GM12891 (cell line): Measurements from ENCODE around the gene DPP10.

Source experiments
- DNase-seq: peaks from one replicate; pipeline ENCODE4 v3.0.0; 2011; ENCODE audit warnings: low spot score; ENCODE audit not compliant: insufficient read length
- FAIRE-seq: peaks from 2 replicates; lab custom pipeline; 2011; peaks lifted over from hg19 to GRCh38; lab: Jason Lieb, UNC
- PAX5 ChIP-seq: IDR thresholded peaks from 2 replicates; pipeline ENCODE4 v1.6.1; 2011; ENCODE audit warnings: low read length, moderate library complexity, mild to moderate bottlenecking; ENCODE audit not compliant: insufficient read depth, severe bottlenecking
- POLR2A ChIP-seq: IDR thresholded peaks from 2 replicates; pipeline ENCODE4 v1.6.1; 2011; ENCODE audit warnings: low read depth, low read length, control low read depth
- POLR2AphosphoS5 ChIP-seq: IDR thresholded peaks from 2 replicates; pipeline ENCODE4 v1.6.1; 2011; ENCODE audit warnings: low read depth, low read length, control low read depth
- POU2F2 ChIP-seq: IDR thresholded peaks from 2 replicates; pipeline ENCODE4 v1.6.1; 2011; ENCODE audit warnings: low read depth, mild to moderate bottlenecking, control low read depth, low read length, moderate library complexity
- SPI1 ChIP-seq: IDR thresholded peaks from 2 replicates; pipeline ENCODE4 v1.6.1; 2011; ENCODE audit warnings: low read depth, low read length, control low read depth
- TAF1 ChIP-seq: IDR thresholded peaks from 2 replicates; pipeline ENCODE4 v1.6.1; 2011; ENCODE audit warnings: low read depth, low read length, control low read depth

DPP10 gene

DNA sequence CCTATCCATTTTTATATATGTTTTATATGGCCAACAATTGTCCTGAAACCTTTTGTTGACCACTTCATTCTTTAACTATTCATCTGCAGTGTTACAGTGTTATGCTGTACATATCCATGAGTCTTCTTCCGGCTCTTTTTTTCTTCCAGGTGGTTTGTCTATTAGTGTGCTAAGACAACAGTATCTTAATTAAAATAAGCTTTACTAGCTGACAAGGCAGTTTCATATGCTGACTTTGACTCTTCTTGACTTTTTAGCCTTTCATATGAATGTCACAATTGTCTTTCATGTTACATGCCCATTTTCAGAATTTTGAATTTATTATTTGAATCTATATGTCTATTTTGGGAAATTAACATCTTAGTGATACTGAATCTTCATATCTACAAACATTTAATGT, 1249.0 kb downstream of the DPP10 start:
- no peak for FAIRE-seq

DNA sequence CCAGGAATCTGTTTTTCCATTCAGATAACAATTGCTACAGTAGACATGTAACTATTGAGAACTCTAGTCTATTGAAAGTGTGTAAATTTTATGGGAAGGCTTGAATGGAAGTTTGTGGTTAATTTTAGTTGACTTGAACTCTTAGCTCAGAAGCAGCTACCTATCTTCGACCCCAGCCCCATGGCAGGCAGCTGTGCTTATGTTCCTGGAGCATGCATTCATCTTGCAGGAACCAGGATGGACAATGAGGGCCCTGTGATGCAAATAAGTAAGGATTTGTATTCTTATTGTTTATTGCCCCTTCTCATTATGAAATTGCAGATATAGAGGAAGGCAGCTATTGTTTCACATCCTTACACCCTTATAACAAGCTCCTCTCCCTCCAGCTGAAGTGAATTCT, 1252.2 kb downstream of the DPP10 start:
- DNase-seq, result no peak
- TF ChIP-seq SPI1 (no peak), PAX5 (no peak)
- FAIRE-seq, result no peak

More for the DNA sequence above, 1249.0 kb downstream of the DPP10 start:
- DNase-seq, result no peak
- no peak for TF ChIP-seq POLR2A
- TF ChIP-seq TAF1, result no peak
- no peak for TF ChIP-seq POLR2AphosphoS5
- no peak for TF ChIP-seq PAX5
- no peak for TF ChIP-seq SPI1
- TF ChIP-seq POU2F2, result no peak

DNA sequence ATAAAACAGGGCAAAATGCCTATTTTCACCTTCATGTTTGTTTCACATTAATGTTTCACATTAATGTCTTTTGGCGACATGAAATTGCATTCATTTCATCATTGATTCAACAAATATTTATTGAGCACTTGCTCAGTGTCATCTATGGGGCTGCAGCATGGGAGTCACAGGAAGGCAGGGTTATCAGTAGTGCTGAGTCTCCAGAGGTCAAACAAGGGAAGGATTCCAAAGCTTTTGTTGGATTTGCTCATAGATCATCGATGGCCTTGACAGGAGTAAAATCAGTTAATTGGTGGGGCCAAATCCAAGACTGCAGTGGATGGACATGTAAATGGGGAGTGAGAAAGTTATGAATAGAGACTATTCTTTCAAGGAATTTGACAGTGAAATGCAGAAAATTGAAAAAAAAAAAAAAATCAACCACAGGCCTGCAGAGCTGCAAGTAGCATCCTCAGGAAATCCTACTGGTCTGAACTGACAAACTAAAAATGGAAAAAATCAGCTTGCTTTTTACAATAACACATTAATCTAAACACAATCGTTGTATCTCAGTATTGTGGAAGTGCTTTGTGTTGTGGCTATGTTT, 1290.8 kb downstream of the DPP10 start:
- DNase-seq, result no peak
- no peak for TF ChIP-seq POU2F2
- no peak for FAIRE-seq

DNA sequence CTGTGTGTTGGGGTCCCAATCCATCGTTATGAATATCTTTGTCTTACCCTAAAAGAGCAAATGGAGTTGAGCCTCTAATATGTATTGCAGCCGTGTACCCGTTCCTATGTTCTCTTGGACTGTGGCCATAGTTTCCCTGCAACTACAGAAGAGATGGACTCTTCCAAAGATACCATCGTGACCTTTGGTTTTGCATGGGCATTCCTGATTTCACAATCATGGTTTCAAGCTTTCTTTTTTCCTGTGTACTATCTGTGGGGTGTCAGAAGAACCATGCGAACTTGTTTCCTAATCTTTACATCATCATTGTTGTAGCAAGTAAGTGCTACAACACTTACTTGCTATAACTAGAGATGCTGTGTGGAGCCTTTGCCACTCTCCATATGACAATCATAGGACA, 1295.7 kb downstream of the DPP10 start:
- DNase-seq (no peak), FAIRE-seq (no peak)
- no peak for TF ChIP-seq PAX5
- TF ChIP-seq SPI1, result no peak
- TF ChIP-seq TAF1, result no peak
- TF ChIP-seq POU2F2, result no peak
- TF ChIP-seq POLR2AphosphoS5, result no peak
- TF ChIP-seq POLR2A, result no peak

DNA sequence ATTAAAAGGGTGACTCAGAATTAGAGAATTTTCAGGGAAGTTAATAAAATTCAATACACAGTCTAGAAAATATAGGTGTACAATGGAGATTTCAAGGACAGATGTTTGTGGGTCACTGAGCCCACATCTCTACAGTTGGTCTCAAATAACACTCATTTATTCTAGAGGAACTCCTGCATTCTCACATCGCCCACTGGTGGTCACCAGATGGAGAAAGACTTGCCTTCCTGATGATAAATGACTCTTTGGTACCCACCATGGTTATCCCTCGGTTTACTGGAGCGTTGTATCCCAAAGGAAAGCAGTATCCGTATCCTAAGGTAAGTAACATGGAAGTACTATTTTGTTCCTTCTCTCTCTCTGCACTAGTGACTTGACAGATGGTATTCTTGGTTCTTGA, 1297.1 kb downstream of the DPP10 start:
- TF ChIP-seq POU2F2 (no peak), TAF1 (no peak), SPI1 (no peak), PAX5 (no peak), POLR2A (no peak), POLR2AphosphoS5 (no peak)
- DNase-seq (no peak), FAIRE-seq (no peak)

DNA sequence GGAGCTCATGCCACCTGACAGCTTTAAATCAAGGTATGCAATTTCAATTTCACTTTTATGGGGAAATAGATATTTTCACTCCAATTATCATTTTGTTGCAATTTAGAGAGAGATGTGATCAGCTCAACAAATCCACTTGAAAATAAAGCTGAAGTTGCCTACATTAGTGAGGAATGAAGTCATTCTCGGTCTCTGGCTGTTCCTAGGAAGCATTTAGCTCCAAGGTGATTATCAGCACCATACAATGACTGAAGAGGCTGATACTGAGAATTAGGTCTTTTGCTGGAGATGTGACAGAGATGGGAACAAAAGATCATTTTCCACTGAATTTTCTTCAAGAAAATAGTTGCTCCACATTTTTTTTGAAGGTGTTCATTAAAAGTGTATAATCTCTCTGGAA, 1303.7 kb downstream of the DPP10 start:
- FAIRE-seq, result no peak
- no peak for TF ChIP-seq POU2F2
- TF ChIP-seq SPI1, result no peak
- no peak for DNase-seq

DNA sequence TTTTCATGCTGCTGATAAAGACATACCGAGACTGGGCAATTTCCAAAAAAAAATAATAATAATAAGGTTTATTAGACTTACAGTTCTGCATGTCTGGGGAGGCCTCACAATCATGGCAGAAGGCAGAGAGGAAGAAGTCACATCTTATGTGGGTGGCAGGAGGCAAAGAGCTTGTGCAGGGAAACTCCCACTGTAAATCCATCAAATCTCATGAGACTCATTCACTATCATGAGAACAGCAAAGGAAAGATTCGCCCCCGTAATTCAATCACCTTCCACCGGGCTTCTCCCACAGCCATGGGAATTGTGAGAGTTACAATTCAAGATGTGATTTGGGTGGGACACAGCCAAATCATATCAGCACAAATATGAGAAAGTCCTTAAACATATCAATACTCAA, 1314.8 kb downstream of the DPP10 start:
- DNase-seq (no peak), FAIRE-seq (no peak)
- no peak for TF ChIP-seq POLR2AphosphoS5
- TF ChIP-seq SPI1, result no peak
- no peak for TF ChIP-seq TAF1
- TF ChIP-seq PAX5, result no peak
- TF ChIP-seq POLR2A, result no peak
- TF ChIP-seq POU2F2, result no peak

DNA sequence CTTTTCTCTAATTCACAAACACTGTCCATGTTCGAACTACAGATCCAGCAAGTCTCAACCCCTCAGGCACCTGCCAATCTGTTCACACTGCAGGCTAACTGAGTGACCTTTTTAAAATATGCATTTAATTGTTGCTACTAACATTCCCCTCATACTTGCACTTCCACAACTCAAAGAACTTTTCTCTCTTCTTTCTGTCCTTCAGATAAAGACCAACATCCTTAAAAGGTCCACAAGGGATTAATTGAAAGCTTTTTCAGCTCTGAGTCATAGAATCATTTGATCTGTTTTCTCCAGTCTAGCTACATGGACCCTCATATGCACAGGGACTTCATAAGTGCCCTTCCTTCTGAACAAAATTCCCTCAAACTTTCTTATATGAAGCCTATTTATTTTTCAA, 1321.2 kb downstream of the DPP10 start:
- no peak for TF ChIP-seq POLR2A
- no peak for TF ChIP-seq SPI1
- TF ChIP-seq PAX5, result no peak
- TF ChIP-seq POLR2AphosphoS5, result no peak
- TF ChIP-seq TAF1, result no peak
- TF ChIP-seq POU2F2, result no peak
- DNase-seq, result no peak
- FAIRE-seq, result no peak

DNA sequence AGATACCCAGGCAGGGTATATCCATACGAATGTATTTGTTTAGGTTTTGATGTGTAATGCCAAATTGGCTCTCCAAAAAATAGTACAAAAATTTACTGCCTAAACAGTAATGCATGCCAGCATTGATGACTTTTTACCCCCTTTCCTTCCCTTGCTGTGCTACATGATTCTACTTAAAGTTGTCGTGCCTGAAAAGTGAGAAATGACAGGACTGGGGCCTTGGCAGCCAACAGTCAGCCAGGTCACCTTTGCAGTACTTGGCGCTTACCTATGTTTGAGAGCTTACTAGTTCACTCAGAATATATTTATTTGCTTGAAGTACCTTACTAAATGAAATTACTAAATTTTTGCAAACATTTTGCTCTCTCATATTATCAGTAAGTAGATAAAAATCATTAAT, 1329.1 kb downstream of the DPP10 start:
- no peak for DNase-seq
- TF ChIP-seq POU2F2 (no peak), SPI1 (no peak), POLR2A (no peak), TAF1 (no peak), POLR2AphosphoS5 (no peak)
- FAIRE-seq, result no peak

DNA sequence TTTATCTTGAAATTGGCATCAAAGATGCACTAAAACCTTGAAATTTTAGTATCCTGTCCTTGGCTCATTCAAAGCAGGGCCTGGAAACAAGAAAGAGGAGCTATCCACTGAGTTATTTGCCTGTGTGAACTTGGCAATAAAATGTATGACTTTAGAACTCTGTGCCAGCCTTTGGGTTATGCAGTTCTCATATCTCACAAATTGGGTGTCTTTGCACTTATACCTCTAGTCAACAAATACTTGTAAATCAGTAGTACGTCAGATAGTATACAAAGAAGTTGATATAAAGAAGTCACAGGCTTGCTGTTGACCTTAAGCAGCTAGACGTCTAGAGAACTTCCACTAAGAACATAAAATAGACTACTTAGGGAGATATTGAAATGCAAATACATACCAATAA, 1331.9 kb downstream of the DPP10 start:
- no peak for FAIRE-seq
- no peak for DNase-seq
- TF ChIP-seq POLR2AphosphoS5 (no peak), TAF1 (no peak), POU2F2 (no peak), POLR2A (no peak), SPI1 (no peak), PAX5 (no peak)

DNA sequence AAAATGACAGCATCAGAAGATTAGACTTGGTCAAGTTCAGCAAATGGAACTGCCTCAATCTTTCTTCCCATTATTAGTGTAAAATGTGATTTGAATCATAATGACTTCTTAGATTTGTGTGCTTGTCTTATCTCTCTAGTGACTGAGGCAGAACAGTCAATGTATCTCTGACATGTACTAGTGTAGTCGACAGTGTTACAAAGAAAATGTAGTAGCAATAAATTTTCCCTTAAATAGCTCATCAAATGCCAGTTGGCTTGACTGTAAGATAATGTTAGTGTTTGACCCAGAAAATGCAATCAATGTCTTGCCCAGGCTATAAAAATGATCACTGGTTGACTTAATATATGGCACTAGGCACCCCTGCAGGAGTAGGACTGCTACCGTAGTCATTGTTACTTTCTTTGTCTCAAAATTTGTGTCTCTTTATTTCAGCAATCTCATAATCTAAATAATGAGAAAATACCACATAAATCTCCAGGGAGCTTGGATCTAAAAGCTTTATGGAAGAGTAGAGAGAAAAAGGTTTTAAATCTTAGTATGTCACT, 1336.7 kb downstream of the DPP10 start:
- no peak for FAIRE-seq
- no peak for DNase-seq
- TF ChIP-seq POLR2AphosphoS5, result no peak
- TF ChIP-seq TAF1, result no peak
- no peak for TF ChIP-seq SPI1
- TF ChIP-seq POLR2A, result no peak
- no peak for TF ChIP-seq PAX5
- no peak for TF ChIP-seq POU2F2

DNA sequence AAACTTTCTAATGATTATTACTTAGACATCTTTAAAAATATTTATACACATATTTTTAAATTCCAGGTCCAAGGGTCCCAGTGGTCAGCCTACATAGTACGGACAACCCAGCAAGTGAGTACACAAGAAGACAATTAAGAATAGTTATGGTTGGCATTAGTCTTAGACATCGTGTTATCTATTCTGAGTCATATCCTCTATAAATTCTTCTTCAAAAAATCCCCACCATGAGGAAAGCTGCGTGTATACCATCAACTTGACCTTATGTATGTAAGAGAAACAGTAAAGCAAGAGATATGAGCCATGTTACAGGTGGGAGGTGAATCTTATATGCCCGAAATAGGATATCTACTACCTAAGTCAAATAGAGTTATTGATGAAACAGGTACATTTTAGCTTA, 1339.8 kb downstream of the DPP10 start:
- TF ChIP-seq POU2F2, result no peak
- no peak for TF ChIP-seq POLR2A
- TF ChIP-seq POLR2AphosphoS5, result no peak
- TF ChIP-seq TAF1, result no peak
- TF ChIP-seq SPI1, result no peak
- TF ChIP-seq PAX5, result no peak
- FAIRE-seq, result no peak
- DNase-seq, result no peak
